NCI-H1417 treated with DMSO at 0.1 percent for 48 hours (cell line): ENCODE measurements around the gene WFDC6.

ENCODE experiments used
- DNase-seq: peaks from one replicate; lab custom pipeline; 2025; lab: John Stamatoyannopoulos, UW

Gene WFDC6

DNA sequence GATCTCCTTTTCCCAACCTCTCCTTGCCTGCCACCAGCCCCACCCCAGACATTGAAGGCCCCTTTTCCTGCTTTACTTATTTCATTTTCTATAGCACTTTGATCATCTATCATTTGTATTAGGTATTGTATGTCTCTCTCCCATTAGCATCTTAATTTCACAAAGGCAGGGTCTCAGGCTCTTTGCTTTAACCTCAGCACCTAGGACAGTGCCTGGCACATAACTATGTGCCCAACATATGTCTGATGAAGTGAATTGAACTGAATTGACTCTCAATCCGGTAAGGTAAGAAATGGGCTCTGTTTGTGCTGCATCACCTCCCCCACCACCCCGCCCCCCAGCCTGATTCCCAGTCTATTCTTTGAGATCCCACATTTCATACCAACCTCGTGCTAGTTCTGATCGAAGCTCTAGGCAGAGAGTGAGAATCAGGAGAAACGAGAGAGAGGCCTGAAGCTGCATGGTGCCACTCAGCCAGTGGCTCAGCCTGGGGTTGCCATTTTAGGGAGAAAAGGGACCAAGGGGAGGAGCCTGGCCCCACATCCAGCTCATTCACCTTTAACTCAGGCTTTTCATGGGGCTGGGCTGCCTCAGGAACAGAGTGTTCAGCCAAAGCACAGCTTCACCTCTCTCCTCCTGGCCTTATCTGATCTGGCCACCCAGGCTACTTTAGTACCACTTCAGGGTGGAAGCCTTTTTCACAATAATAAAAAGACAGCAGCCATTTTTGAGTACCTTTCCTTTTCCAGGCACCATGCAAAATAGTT is 24.0 kb downstream of the WFDC6 start, which contains the start of gene SPINT3:
SPINT3 (minus strand) TSS at position 476 of the 767 bp plus-strand sequence; CDS start at position 462, 14 bp downstream.
- DNase-seq: no peak

DNA sequence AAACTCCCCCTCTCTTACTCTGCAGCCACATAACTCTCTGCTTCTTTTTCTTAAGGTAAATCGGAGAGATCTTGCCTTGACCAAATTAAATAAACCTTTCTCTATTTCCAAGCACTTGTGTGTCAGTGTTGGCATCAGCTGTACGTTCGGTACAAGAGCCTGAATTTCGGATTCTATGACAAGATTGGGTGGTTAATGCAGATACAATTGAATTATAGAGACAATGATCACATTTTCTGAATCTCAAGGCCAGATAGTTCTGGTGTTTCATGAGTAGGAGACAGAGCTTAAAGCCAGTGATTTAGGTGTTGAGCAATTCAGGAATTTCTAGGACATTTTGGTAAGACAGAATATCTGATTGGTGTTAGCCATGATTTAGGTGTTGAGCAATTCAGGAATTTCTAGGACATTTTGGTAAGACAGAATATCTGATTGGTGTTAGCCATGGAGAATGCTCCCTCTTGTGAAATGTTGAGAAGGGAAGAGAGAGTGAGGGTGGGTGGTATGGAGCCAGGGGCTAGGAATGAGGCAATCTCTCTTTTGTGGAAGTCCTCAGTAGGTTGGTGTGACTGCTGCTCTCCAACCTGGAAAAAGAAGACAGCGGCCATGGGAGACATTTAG is 28.9 kb downstream of the WFDC6 start:
- DNase-seq: no peak

DNA sequence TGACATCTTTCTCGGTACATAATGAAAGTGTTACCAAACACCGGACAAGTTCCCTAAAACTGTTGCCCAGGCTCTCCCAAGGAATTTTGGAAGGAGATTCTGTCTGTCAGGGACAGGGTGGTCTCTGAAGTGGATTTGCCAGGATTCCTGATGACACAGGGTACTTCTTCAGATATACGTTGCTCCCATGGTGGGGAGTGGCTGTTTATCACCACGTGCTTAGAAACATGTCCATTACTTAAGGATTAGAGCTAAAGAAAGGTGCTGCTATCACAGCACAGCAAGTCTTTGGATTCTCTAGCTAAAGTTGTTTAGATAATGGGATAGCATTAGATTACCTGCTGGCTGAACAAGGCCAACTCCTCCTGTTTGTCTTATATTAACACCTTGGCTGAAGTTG is 30.2 kb downstream of the WFDC6 start:
- no peak for DNase-seq

DNA sequence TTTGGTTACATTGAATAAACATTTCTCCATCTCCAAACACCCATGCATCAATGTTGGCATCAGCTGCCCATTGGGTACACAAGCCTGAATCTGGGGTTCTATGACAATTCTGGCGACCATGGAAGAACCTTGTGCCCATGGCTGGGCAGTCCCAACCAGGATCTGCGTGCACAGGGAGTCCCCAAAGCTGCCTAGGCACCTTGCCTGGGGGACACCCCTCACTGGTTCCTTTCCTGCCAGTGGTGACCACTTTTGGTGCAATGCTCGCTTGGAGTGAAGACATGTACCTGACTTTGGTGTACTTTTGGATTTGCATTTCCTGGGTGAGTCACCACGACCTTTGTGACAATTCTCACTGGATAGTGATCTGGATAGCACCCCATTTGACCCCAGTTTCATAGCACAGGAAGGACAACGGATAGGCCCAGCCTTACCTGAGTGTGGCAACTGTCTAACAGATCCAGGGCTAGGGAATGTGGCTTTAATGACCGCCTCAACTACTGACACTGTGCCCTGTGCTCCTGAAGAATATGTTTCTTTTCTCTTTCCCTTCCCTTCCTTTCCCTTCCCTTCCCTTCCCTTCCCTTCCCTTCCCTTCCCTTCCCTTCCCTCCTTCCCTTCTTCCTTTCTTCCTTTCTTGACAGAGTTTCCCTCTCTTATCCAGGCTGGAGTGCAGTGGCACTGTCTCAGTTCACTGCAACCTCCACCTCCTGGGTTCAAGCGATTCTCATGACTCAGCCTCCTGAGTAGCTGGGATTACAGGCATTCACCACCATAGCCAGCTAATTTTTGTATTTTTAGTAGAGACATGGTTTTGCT is 31.0 kb downstream of the WFDC6 start:
- DNase-seq: no peak

DNA sequence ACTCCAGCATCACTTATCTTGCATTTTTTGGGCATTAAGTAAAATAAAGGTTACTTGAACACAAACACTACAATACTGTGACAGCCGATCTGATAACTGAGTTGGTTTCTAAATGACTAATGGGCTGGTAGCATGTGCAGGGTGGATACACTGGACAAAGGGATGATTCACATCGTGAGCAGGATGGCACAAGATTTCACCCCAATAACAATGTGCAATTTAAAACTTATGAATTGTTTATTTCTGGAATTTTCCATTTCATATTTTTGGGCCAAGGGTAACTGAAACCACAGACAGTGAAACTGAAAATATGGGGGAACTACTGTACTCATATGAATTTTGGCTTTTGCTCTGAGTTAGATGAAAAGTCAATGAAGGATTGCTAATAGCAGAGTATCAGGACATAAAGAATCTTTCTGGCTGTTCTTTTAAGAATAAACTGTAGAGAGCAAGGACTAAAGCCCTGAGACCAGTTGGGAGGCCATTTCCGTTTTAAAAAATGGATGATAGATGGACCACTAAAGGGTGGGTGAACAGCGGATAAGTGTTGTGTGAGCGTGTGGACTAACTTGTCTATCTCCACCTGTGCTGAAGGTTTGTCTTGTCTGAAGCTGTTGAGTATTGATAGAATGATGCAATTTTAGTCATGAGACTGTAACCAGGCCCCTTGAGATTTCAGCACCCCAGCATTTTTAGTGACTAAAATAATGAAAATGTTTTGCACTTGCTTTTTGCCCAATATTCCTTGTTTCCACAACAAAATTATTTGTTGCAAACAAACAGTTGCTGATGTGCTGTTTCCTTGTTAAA is 32.1 kb downstream of the WFDC6 start:
- DNase-seq: no peak

DNA sequence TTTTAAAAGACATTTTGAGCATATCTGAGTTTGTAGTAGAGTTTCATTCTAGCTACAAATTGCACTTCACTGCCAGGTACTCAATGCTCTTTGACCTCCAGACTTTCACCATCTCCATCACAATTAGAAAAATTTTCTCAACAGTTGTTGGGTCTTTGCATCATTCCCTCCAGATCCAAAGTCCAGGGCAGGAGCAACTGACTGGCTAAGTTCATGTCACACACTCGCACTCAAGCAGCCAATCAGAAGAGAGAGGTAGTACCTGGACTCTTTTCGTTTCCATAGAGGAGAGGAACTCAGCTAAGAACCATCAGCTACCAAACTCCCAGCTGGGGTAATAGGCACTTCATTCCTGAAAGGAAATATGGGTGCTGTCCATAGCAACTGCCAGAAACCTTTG is 32.9 kb downstream of the WFDC6 start:
- DNase-seq: no peak

DNA sequence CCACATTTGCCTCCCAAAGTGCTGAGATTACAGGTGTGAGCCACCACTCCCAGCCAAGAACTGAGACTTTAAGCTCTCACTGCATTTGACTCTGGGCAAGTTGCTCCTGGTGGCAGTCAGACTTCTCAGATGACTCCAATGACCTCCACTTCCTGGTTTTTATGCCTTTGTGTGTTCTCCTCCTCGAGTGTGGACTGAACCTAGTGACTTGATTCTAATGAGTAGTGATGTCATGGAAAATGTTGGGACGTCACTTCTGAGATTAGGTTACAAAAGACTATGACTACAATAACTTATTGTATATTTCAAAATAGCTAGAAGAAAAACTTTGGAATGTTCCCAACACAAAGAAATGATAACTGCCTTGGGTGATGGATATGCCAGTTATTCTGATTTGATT is 35.9 kb downstream of the WFDC6 start:
- DNase-seq: no peak

DNA sequence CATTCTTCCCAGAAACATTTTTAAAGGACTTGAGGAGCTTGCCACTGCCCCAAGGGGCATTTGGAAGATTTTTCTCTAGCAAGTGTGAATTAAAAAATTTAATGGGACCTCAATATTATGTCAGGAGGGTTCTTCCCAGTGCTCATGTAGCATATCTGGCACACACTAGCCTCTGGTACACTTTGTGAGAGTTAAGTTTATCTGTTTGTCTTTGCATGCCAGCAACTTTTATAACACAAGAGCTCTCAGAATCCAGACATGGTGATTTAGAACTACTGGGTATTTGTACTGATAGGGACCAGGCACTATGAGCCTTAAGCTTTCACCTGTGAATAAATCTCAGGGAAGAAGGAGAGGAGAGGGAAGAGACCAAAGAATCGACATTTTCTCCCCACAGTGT is 36.7 kb downstream of the WFDC6 start:
- no peak for DNase-seq

DNA sequence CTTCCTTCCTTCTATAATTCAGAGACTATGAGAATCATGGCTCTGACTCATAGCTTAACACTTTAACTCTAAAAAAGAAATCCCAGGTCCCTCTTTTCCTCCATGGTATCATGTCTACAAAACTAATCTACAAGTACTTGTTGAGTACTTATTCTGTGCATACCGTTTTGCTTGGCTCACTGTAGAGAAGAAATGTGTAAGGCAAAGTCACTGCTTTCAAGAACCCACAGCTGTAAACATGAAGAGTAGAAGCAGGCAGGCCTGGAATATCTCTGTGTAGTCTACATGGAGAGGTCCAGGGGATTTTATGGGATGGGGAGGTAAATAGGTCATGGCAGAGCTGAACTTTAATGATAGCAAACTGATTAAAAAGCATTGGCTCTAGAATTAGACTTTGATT is 37.7 kb downstream of the WFDC6 start:
- no peak for DNase-seq

DNA sequence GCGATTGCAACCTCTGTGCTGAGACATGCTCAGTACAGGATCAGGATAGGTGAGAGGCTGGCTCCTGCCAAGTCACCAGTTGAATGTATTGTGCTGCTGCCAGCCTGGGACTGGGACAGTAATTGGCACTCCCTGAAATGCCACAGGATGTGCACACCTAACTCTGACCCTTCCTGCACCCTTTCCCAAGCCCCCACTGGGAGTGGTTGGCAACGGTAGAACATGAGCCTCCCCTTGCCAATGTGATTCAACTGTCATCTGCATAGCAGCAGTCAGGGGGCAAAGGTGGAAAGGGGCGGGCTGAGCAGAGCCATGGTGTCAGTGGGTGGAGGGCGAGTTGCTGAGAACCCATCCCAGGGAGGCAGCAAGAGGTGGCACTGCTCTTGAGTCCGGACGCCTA is 39.3 kb downstream of the WFDC6 start:
- DNase-seq: no peak

DNA sequence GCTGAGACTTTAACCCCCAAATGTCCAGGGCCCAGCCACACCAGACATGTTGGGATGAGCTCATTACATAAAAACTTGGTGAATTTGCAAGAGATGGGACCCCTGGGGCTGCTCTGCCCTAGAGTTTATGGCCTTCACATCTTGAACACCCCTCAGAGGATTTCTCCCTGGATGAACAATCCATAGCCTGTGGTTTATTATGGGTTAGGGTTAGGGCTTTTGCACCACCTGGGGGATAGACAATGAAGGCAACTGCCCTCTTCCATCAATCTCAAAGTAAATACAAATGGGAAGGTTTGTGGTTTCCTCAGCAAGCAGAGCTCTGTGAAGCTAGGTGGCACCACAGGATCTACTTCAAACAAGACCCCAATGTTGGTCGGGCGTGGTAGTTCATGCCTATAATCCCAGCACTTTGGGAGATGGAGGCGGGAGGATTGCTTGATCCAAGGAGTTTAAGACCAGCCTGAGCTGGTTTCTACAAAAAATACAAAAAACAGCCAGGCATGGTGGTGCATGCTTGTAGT is 41.2 kb downstream of the WFDC6 start:
- DNase-seq: no peak

DNA sequence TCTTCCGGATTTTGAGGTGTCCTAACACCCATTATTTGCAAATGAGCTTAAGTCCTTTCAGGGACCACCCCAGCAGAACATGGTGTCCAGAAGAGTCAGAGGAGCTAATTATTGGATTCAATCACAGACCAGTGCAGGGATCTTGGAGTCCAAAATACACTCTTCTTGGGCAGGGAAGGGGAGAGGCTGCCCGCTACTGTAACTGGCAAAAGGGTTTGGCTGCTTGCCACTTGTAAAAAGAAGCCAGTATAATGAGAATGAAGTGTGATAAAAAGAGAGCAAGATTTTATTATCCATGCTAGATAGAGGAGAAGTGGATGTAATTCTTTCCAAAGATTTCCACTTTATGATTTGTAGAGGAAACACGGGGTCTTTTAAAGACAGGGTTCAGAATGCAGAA is 43.1 kb downstream of the WFDC6 start:
- no peak for DNase-seq

DNA sequence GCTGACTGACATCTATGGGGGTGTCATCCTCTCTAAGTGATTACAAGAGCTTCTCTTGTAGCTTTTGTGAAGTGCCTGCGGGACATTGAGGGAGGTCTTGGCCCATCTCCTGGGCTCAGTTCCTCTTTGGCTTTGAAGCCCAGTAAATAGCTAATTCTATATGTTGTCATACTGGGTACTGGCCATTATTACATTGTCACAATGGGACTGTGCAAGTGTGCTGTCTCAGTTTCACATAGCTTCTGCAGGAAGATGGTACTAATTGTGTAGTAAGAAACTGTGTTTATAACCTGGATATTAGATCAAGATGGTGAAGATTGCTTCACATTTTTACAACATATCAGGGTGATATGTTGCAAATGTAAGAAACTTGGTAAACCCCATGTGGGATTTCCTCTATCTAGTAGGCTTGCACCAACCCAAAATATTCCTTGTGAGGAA is 43.8 kb downstream of the WFDC6 start:
- DNase-seq: no peak

DNA sequence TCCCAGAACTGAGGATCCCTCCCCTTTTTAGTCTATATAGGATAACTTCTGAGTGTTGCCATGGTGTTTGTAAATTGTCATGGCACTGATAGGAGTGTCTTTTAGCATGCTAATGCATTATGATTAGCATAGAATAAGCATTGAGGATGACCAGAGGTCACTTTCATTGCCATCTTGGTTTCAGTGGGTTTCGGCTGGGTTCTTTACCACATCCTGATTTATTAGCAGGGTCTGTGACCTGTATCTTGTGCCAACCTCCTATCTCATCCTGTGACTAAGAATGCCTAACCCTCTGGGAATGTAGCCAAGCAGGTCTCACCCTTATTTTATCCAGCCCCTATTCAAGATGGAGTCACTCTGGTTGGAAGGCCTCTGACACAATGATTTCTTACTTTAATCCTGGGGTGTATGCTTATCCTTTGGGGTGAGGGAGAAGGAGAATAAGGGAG is 50.2 kb downstream of the WFDC6 start:
- no peak for DNase-seq

DNA sequence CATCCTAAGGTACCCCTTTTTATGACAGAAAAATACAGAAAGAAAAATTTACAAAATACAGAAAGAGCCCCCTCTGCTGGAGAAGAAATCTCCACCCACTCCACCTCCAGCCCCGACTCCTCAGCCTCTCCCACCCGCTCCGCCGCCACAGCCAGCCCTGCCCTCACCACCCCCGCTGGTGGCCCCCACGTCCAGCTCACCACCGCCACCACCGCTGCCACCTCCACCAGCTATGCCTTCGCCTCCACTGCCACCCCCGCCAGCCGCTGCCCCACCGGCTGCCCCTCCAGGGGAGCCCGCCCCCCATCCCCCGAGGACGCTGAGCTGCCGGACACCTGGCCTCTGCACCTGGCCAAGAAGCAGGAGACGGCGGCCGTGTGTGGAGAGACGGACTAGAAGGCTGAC is 52.0 kb downstream of the WFDC6 start:
- DNase-seq: no peak

DNA sequence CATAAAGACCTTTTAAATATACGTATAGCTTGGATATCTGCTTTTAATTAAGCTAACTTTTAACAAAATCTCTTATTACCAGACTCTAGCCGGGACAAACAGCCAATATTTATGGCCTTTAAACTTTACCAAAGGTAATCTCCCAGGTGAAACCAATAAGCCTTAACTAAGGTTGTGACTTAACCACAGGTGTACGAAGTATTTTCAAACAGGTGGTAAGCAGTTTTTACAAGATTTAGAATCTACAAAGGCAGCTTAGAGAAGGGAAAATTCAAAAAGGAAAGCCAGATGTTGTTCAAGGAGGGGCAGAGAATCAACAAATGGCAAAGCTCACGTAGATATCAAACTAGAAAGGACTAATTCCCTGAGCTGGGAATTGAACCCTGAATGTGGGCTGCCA is 53.9 kb downstream of the WFDC6 start:
- DNase-seq: no peak

DNA sequence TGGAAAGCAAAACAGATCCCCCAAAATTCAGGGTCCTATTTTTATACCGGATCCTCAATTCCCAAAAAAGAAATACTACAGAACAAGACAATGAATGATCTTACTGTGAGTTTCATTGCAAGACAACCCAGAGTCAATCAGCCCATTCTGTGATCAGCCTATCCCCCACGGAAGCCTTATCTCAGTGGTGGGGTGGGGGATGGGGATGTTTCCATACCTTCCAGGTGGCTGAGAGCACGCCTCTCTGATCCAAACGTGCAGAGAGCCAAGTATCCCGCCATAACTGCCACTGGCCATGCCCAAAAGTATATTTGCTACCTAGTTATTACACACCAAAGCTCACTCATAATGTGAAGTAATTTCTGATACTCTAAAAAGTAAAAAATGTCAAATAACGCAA is 54.6 kb downstream of the WFDC6 start:
- DNase-seq: no peak
